Right atrium auricular region (tissue), 2 donors: ENCODE results near the gene ALDH4A1. TPM values are rescaled to one million over a fixed set of nuclear protein-coding genes. Genes with fewer than 3 reads are reported as not detected.
"Not testable (repeated sequence)": the region's sequence is repeated elsewhere in the genome, so short reads cannot be mapped to it uniquely, and the experiment has no call there.

Experiments used
- DNase-seq: peaks from one replicate; pipeline ENCODE4 v3.0.0-alpha.2; 2019; ENCODE audit warnings: low spot score
- H3K27ac ChIP-seq, 2 donors: fragments of 200-600 bp; sonication (generic); 1 replicate in 1 of 2; 2 replicates in 1 of 2; pipeline ENCODE4 v1.5.1; 2016 to 2019
- H3K27me3 ChIP-seq, 2 donors: fragments of 200-600 bp; sonication (generic); one replicate each; pipeline versions ENCODE4 v1.5.1 to v1.6.0; 2017 to 2019
- H3K36me3 ChIP-seq: fragments of 200-600 bp; sonication (generic); one replicate; pipeline ENCODE4 v1.5.1; 2016
- H3K4me1 ChIP-seq, 2 donors: fragments of 200-600 bp; sonication (generic); one replicate each; pipeline versions ENCODE4 v1.5.1 to v1.6.0; 2017 to 2019
- H3K4me3 ChIP-seq, 2 donors: fragments of 200-600 bp; sonication (generic); 1 replicate in 1 of 2; 2 replicates in 1 of 2; pipeline ENCODE4 v1.5.1; 2017 to 2019; ENCODE audit warnings: mild to moderate bottlenecking in 1 of 2, moderate library complexity in 1 of 2
- H3K9me3 ChIP-seq, 2 donors: fragments of 200-600 bp; sonication (generic); one replicate each; pipeline ENCODE4 v1.5.1; 2019
- total RNA-seq, 2 donors: library from RNA; depleted of rRNA; stranded (reverse); fragments of >200 nt; gene quantifications; one replicate each; pipeline ENCODE4 v1.1.0, GENCODE V29; 2016
- TF ChIP-seq, protein P1 (sequence below), 2 donors: fragments of 200-600 bp; sonication (generic); IDR thresholded peaks; one replicate each; pipeline ENCODE4 v1.5.1; 2019; ENCODE audit warnings: antibody characterized with exemption in 2 of 2

Gene ALDH4A1
- total RNA-seq, 2 donors from 2014 or later: 22.6 to 27.3 TPM

DNA sequence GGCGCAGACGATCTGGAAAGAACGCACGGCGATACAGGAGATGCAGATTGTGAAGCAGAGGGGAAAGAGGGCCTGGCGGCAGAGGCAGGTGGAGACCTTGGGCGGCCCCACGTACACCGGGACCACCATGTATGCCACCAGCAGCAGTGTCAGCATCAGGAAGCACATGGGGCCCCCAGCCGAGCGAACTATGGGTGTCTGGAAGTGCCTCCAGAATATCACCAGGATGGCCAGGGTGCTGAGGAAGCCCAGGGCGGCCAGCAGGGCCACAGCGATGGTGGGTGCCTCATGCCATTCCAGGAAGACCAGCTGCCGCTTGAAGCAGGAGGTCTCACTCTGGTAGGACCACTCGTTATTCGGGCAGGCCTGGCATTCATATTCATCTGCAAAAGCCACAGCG lies 62.2 kb downstream of the ALDH4A1 start:
- no peak overlapping the region for H3K27ac ChIP-seq
- DNase-seq: no peak
- no peaks in the 10 kb centered on the region for H3K27me3 ChIP-seq
- no peaks in the 10 kb centered on the region for H3K4me1 ChIP-seq
- H3K4me3 ChIP-seq: no peak overlapping the region
- H3K36me3 ChIP-seq: no peaks in the 10 kb centered on the region
- TF ChIP-seq, protein P1, sequence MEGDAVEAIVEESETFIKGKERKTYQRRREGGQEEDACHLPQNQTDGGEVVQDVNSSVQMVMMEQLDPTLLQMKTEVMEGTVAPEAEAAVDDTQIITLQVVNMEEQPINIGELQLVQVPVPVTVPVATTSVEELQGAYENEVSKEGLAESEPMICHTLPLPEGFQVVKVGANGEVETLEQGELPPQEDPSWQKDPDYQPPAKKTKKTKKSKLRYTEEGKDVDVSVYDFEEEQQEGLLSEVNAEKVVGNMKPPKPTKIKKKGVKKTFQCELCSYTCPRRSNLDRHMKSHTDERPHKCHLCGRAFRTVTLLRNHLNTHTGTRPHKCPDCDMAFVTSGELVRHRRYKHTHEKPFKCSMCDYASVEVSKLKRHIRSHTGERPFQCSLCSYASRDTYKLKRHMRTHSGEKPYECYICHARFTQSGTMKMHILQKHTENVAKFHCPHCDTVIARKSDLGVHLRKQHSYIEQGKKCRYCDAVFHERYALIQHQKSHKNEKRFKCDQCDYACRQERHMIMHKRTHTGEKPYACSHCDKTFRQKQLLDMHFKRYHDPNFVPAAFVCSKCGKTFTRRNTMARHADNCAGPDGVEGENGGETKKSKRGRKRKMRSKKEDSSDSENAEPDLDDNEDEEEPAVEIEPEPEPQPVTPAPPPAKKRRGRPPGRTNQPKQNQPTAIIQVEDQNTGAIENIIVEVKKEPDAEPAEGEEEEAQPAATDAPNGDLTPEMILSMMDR (IDR thresholded peaks at IDR 0.05): no peak
- H3K9me3 ChIP-seq: peaks cover 0 to 9% of the 10 kb centered on the region in 2 donors

DNA sequence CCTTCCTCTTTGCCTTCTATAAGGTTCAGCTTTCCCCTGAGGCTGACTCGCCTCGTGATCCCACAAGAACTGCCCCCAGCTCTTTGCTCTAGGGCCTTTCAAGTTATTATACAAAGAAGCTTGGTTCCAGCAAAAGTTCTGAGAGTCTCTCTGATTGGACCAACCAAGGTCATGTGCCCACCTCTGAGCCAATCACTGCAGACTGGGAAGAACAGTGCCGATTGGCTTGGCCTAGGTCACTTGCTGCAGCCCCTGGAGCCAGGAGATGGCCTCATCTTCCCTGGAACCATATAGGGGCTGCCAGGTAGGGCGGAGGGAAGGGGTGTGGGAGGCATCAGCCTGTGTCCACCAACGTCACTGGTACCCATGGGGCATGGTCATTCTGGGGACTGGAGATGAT lies 65.7 kb downstream of the ALDH4A1 start:
- no peak overlapping the region for H3K4me3 ChIP-seq
- no peak overlapping the region for H3K27ac ChIP-seq
- H3K27me3 ChIP-seq: no peaks in the 10 kb centered on the region
- H3K4me1 ChIP-seq: no peaks in the 10 kb centered on the region
- TF ChIP-seq, protein P1 (IDR thresholded peaks at IDR 0.05): no peak
- no peaks in the 10 kb centered on the region for H3K36me3 ChIP-seq
- DNase-seq: no peak
- no peaks in the 10 kb centered on the region for H3K9me3 ChIP-seq

DNA sequence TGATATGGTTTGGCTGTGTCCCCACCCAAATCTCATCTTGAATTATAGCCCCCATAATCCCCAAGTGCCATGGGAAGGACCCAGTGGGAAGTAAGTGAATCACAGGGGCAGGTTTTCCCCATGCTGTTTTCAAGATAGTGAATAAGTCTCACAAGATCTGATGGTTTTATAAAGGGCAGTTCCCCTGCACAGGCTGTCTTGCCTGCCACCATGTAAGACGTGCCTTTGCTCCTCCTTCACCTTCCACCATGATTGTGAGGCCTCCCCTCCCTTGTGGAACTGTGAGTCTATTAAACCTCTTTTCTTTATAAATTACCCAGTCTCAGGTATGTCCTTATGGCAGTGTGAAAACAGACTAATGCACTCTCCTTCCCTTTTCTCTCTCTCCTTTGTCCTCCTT lies 70.0 kb downstream of the ALDH4A1 start:
- not testable (repeated sequence) for H3K27ac ChIP-seq, DNase-seq, H3K9me3 ChIP-seq, H3K36me3 ChIP-seq, H3K27me3 ChIP-seq, H3K4me3 ChIP-seq, H3K4me1 ChIP-seq

DNA sequence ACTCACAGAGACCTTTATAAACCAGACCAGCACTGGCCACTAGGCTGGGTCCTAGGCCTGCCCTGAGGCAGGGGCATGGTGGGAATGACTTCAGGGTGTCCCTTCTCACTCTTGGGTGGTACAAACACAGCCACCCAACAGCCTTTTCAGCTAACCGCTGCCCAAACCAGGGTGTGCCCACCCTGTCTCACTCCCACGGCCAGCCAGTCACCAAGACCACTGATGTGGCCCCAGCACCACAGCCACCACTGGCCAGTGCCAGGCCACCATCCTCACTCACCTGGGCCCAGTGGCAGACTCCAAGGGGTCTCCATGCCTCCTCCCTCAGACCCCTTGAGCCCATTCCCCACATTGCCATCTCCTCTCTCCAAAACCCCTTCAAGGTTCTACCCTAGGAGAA lies 70.7 kb downstream of the ALDH4A1 start:
- Histone ChIP-seq H3K9me3 (peaks cover 0 to 8% of the 10 kb centered on the region in 2 donors), H3K27me3 (no peaks in the 10 kb centered on the region), H3K4me3 (no peak overlapping the region), H3K4me1 (no peaks in the 10 kb centered on the region), H3K27ac (no peak overlapping the region), H3K36me3 (no peaks in the 10 kb centered on the region)
- no peak for DNase-seq
- TF ChIP-seq, protein P1 (IDR thresholded peaks at IDR 0.05): no peak

DNA sequence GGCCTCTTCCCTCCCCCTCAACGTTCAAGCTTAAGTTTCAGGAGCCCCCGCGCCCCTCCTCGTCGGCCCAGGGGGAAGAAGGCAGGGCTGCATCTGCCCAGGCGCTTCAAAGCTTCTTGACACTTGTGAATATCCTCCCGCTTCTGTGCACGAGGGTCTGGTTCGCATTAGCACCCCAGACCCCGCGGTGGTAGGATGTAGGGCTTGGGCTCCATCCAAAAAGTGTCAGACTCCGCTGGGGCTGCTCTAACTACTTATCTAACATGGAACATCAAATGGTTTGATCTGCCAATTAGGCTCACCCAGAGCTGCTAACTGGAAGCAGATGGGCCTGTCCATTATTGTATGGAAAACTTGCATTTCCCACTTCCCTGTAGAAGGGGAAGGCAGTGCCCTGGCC lies 71.8 kb downstream of the ALDH4A1 start:
- Histone ChIP-seq H3K9me3 (peaks cover 0 to 8% of the 10 kb centered on the region in 2 donors), H3K4me1 (no peaks in the 10 kb centered on the region), H3K27ac (no peak overlapping the region), H3K27me3 (no peaks in the 10 kb centered on the region), H3K36me3 (no peaks in the 10 kb centered on the region), H3K4me3 (no peak overlapping the region)
- no peak for DNase-seq
- TF ChIP-seq, protein P1 (IDR thresholded peaks at IDR 0.05): no peak

DNA sequence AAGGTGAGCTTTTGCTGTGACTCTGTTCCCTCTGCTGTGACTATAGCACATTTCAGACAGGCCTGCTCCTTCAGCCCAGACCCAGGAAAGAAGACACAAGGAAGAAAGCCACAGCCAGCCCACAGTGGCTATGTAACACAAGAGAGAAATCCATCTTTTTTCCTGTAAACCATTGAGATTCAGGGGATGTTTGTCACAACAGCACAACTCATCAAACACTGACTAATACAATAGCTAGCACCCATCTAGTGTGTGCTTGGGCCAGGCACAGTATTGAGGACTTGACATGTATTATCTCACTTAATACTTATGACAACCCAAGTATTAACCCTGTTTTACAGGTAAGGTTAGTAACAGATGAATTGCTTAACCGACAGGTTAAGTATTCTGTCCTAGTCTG lies 72.7 kb downstream of the ALDH4A1 start:
- Histone ChIP-seq H3K27me3 (no peaks in the 10 kb centered on the region), H3K9me3 (peaks cover 0 to 8% of the 10 kb centered on the region in 2 donors), H3K4me1 (no peaks in the 10 kb centered on the region), H3K4me3 (no peak overlapping the region), H3K36me3 (no peaks in the 10 kb centered on the region), H3K27ac (no peak overlapping the region)
- TF ChIP-seq, protein P1 (IDR thresholded peaks at IDR 0.05): no peak
- DNase-seq: no peak
